Measurements from ENCODE around the gene CEP72.
"Not testable (repeated sequence)": the region's sequence is repeated elsewhere in the genome, so short reads cannot be mapped to it uniquely, and the experiment has no call there.

CEP72 gene

DNA sequence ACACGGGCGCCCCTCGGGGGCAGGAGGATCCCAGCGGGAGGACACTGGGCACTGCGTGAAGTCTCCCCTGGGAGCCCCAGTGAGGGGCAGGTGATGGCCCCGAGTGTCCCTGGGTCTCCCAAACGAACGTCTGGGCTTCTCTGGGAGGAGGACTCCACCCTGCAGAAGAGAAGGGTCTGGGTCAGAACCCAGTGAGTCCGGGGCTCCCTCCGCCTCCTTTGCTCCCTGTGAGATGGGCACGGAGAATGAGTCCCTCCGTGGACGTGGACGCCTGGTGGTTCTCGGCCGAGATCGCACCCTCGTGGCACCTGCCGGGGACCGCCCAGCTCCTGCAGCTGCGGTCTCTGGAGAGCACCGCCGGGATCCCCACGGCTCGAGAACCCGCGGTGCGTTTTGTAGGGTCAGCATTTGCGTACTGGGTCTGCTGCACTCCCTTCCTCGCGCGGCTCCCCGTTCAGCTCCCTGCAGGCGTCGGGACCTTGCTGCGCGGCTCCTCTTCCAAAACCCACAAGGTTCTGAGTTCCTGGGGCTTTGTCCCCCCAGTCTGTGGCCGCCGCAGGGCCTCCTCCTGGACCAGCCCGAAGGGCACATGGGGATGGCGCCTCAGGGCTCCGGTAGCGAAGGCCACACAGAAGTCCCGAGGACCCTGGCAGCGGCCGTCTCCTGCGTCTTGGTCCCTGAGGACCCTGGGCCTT, 10.2 kb upstream of the CEP72 start:
- DNase-seq, result no peak

DNA sequence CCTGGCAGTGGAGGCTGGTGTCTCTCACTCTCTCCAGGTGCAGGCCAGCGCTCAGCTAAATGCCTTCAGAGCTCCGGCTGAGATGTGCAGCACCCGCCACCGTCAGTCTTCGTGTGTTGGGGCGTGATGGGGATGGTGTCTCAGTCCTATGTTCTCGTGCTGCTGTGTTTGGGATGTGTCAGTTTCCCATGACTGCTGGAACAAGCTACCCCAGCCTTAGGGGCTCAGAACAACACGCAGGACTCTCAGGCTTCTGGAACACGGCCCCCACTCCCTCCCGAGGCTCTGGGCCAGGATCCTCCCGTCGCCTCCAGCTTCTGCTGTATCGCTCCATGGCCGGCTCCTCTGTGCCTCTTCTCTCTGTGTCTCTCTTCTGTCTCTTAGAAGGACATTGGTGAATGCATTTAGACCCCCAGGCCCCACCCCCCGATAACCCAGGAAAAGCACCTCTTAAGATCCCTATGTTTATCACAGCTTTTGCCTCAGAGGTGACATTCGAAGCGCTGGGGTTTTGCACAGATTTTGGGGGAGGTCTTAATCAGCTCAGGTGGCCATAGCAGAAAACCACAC, 9.6 kb upstream of the CEP72 start:
- DNase-seq, result no peak

DNA sequence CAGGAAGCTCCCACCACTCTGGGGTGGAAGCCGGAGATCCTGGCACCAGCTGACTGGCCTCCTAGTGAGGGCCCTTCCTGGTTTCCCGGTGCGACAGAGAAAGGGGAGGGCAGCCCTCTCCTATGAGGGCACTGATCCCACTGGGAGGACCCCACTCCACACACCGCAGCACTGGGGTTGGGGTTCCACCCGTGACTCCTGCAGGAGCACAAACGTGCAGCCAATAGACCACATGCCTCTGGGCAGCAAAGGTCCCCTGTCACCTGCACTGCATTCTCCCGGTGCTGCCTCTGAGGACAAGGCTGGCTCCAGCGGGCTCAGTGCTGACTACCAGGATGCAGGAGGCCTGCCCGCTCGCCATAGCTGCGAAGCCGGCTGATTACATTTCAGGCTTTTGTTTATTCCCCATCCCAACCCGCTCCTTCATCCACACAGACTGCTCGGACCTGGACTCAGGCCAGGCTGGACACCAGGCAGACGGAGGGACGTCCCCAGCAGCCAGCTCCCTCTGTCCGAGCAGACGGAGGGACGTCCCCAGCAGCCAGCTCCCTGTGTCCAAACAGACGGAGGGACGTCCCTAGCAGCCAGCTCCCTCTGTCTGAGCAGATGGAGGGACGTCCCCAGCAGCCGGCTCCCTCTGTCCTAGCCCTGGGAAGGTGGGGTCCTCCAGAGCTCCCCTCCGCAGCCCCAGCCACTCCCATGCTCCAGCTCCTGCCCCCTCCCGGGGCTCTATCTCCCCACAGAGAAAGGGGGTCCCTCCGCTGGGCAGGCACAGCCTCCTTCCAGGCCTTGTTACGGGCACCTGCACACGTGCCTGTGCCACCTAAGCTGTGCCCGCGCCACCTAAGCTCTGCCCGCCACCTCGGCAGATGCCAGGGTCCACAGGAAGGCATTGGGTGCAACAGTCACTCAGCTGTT, 8.8 kb upstream of the CEP72 start:
- DNase-seq, result no peak

GRCh38 chr5:604391-604831, 7.7 kb upstream of the CEP72 start:
- DNase-seq, result no peak

DNA sequence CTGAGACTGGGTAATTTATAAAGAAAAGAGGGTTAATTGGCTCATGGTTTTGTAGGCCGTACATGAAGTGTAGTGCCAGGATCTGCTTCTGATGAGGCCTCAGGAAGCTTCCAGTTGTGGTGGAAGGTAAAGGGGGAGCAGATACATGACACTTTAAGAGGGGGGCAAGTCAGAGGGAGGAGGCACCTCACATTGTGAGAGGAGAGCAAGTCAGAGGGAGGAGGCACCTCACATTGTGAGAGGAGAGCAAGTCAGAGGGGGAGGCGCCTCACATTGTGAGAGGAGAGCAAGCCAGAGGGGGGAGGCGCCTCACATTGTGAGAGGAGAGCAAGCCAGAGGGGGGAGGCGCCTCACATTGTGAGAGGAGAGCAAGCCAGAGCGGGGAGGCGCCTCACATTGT, 7.0 kb upstream of the CEP72 start:
- not testable (repeated sequence) for DNase-seq

DNA sequence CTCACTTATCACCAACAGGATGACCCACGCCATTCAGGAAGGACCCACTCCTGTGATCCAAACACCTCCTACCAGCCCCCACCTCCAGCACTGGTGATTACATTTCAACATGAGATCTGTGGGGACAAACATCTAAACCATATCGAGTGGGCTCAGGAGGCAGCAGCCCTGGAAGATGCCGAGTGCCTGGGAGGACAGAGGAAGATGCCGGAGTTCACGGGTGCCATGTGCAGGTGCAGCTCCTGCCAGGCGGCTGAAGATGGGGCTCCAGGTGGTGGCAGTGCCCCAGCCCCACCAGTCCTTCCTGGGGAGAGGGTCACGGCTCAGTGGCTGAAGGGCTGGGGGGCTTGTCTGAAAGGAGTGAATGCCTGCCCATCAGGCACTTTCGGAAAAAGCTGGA, 6.1 kb upstream of the CEP72 start:
- no peak for DNase-seq

DNA sequence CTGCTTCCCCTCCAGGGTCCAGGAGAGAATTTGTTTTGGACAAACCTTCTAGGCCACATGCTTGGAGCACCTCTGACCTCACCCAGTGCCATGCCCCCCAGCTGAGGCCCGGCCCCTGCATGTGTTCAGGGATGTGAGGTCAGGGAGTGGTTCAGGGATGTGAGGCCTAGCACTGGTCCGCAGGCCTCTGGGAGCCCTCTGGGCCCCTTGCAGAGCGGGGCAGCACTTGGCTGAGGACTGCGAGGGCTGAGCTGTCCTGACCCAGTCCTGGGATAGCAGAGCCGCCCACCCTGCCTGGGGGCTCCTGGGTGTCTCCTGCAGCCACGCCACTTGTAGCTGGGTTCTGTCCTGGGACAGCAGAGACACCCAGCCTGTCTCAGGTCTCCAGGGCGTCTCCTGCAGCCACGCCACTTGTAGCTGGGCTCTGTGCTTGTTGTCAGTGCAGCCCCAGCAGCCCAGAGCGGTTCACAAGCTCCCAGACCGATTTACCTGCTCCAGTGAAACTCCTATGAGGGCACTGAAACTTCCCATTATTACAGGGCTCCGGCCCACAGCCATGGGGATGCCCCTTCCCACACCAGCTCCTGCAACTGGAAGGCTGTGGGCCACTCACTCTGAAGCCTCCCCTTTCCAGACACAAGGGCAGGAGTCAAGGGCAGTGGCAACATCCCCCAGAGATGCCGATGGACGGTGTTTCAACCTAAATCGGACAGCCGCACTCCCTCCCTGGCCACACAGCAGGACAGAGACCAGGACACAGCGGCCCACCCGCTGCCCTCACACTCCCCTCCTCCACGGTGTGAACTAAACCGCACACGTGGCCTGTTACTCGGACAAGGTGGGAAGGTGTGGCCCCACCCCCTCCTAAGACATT, 5.4 kb upstream of the CEP72 start:
- no peak for DNase-seq

- DNase-seq, result no peak
Observed at GRCh38 chr5:607541-608428, 4.4 kb upstream of the CEP72 start.

- no peak for DNase-seq
Observed at GRCh38 chr5:608429-609370, 3.4 kb upstream of the CEP72 start.

- no peak for DNase-seq
Observed at GRCh38 chr5:609506-609905, 2.6 kb upstream of the CEP72 start.

- DNase-seq, result no peak
Observed at GRCh38 chr5:610011-610743, 2.0 kb upstream of the CEP72 start.

DNA sequence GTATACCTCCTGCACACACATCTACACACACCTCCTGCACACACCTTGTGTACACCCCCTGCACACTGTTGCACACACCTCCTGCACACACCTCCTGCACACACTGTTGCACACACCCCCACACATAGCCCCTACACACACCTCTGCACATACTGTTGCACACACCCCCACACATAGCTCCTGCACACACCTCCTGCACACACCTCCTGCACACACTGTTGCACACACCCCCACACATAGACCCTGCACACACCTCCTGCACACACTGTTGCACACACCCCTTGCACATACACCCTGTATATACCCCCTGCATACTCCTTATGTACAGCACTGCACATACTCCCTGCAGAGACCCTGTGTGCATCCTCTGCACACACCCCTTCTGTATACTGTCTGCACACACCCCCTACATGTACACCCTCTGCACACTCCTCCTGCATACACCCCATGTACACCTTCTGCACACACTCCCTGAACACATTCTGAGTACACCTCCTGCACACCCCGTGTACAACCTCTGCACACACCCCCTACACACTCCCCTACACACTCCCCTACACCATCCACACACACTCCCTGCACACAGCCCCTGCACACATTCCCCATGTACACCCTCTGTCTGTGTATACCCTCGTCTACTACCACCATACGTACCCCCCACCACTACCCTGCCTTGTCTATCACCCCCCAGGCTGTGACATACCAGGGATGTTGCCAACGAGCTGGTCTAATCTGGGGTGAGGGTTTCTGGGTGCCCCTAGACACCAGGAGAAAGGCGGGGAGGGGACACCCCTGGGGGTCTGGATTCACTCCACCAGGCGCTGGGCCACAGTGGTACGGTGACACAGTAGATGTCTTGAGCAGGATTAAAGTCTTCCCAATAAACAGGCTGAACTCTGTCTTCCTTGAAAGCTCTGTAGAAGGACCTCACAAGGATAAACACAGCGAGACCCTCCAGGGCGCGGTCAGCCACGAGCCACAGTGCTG, 1.1 kb upstream of the CEP72 start:
- DNase-seq, result no peak

DNA sequence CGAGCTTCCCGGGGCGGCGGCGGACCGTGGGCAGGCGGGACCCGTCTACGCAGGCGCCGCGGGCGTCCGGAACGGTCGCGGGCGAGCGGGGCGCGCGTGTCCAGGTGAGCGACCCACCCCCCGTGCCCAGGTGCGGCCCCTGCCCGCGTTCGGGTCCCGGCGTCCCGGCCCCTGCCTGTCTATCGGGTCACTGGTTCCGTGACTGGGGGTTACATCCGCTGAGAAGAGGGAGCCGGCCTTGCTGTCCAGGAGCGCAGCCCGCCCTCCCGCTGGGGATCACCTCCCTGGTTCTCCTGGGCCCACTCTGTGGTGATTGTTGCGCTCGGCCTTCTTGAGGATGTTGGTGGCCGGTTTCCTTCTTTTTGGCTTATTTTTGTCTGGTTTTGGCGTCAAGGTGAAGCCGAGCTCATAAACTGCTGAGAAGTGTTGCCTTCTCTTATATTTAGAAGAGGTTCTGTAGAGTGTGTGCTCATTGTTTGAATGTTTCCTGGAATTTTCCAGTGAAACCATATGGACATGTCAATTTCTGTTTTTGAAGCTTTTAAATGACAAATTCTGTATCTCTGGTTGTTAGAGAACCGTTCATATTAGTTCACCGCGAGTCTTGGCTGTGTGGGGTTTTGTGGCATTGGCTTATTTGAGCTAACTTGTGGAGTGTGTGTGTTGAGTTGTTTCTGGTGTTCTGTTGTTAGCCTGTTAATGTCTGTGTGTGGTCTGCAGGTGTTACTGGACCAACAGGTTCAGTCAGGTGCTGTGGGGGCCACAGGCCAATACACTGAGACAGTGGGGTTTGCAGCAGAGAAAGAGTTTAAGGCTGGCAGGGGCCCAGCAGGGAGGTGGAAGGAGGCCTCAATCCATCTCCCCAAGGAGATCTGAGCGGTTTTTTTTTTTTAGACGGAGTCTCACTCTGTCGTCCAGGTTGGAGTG, 621 bp downstream of the CEP72 start:
- no peak for DNase-seq

DNA sequence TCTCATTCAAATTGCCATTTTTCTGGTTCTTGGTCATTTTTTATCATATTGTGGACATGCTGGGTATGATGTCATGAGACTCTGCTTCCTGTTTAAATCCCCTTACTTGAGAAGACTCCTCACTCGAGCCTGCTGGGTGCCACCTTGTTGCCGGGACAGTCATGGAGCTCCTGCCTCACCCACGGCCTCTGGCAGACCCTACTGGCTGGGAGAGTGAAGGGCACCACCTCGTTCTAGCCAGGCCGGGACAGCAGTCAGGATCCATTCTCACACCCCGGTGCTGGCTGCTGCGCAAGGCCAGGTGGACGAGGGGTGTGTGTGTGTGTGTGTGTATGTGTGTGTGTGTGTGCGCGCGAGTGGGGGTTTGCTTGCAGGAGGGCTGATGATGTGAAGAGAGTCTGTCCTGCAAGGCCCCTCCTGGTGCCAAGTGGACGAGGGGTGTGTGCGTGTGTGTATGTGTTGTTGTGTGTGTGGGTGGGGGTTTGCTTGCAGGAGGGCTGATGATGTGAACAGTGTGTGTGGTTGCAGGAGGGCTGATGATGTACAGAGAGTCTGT, 4.4 kb downstream of the CEP72 start:
- no peak for DNase-seq

- no peak for DNase-seq
Observed at GRCh38 chr5:617896-618295, 5.8 kb downstream of the CEP72 start.

DNA sequence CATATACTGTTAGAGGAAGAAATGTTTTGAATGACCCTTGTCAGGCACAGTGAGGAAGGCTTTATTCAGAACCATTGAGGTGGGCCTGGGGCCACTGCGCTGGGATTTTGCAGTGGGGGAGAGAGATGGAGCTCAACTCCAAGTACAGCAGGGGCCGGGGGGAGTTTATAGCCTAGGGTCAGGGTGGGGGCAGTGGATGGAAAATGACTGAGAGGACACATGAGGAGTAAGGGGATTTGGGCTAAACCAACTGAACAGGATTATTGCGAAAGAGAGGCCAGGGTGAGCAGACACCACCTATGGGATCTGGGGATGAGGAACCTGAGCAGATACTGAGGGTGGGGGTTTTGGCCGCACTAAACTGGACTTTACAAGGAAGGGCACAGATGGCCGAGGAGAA, 6.3 kb downstream of the CEP72 start:
- no peak for DNase-seq

DNA sequence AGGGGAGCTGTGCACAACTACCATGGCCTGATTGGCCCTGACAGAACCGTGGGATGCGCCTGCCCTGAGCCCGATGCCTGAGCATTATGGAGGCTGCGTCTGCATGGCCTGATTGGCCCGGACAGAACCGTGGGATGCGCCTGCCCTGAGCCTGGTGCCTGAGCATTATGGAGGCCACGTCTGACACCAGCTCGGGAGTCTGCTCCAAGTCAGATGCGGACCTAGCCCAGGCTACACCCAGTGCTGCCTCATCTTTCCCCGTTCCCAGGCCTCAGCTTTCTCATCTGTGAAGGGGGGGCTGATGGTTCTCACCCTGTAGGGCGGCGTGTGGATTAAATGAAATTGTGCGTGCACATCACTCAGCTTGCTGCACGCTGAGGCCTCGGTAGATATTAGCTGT, 7.3 kb downstream of the CEP72 start:
- no peak for DNase-seq
